Nephron (organoid): ENCODE data around the gene PPAN.

Experiments
- H3K27ac Mint-ChIP-seq, 3 experiments: 2 replicates each; pipeline ENCODE4 v1.8.0; 2020; ENCODE audit warnings: mixed read lengths in 3 of 3, mild to moderate bottlenecking in 2 of 3, moderate library complexity in 1 of 3
- H3K27me3 Mint-ChIP-seq: 2 replicates; pipeline ENCODE4 v1.8.0; 2021; ENCODE audit warnings: low read depth, mild to moderate bottlenecking, moderate library complexity, mixed read lengths
- H3K36me3 Mint-ChIP-seq: 2 replicates; pipeline ENCODE4 v1.8.0; 2020; ENCODE audit warnings: low read depth, mixed read lengths
- H3K4me1 Mint-ChIP-seq: 2 replicates; pipeline ENCODE4 v1.8.0; 2020; ENCODE audit warnings: mixed read lengths
- H3K4me3 Mint-ChIP-seq, 3 experiments: 2 replicates each; pipeline ENCODE4 v1.8.0; 2020; ENCODE audit warnings: mild to moderate bottlenecking in 3 of 3, mixed read lengths in 3 of 3, moderate library complexity in 2 of 3
- H3K9me3 Mint-ChIP-seq: 2 replicates; pipeline ENCODE4 v1.8.0; 2020; ENCODE audit warnings: mixed read lengths
- CTCF ChIP-seq, 3 experiments: fragments of 200-600 bp; sonication (generic); IDR thresholded peaks; one replicate each; pipeline ENCODE4 v1.5.0; 2021; ENCODE audit warnings: antibody characterized with exemption in 3 of 3; ENCODE audit not compliant: unreplicated experiment in 3 of 3

The PPAN gene

GRCh38 chr19:10137751-10138682 is 31.9 kb downstream of the PPAN start:
- Mint-ChIP-seq H3K27me3 (no peaks in the 10 kb centered on the region), H3K4me3 (no peak overlapping the region), H3K27ac (no peak overlapping the region), H3K36me3 (peaks cover 30% of the 10 kb centered on the region), H3K4me1 (no peaks in the 10 kb centered on the region), H3K9me3 (no peaks in the 10 kb centered on the region)
- TF ChIP-seq CTCF (IDR thresholded peaks at IDR 0.05; ENCODE audit: unreplicated experiment in 3 of 3): no peak

GRCh38 chr19:10138879-10139795 is 33.0 kb downstream of the PPAN start:
- no peak overlapping the region for H3K4me3 Mint-ChIP-seq
- H3K27me3 Mint-ChIP-seq: no peaks in the 10 kb centered on the region
- no peaks in the 10 kb centered on the region for H3K9me3 Mint-ChIP-seq
- H3K36me3 Mint-ChIP-seq: peaks cover 25% of the 10 kb centered on the region
- no peak overlapping the region for H3K27ac Mint-ChIP-seq
- TF ChIP-seq CTCF (IDR thresholded peaks at IDR 0.05; ENCODE audit: unreplicated experiment in 3 of 3): no peak
- H3K4me1 Mint-ChIP-seq: no peaks in the 10 kb centered on the region

- Mint-ChIP-seq H3K4me1 (no peaks in the 10 kb centered on the region), H3K27ac (no peak overlapping the region), H3K4me3 (no peak overlapping the region), H3K9me3 (no peaks in the 10 kb centered on the region), H3K36me3 (peaks cover 30% of the 10 kb centered on the region), H3K27me3 (no peaks in the 10 kb centered on the region)
- no peak for TF ChIP-seq CTCF (IDR thresholded peaks at IDR 0.05; ENCODE audit: unreplicated experiment in 3 of 3)
Observed at GRCh38 chr19:10139952-10140351, 33.8 kb downstream of the PPAN start.

- no peak for TF ChIP-seq CTCF (IDR thresholded peaks at IDR 0.05; ENCODE audit: unreplicated experiment in 3 of 3)
- no peaks in the 10 kb centered on the region for H3K9me3 Mint-ChIP-seq
- H3K4me1 Mint-ChIP-seq: no peaks in the 10 kb centered on the region
- no peaks in the 10 kb centered on the region for H3K27me3 Mint-ChIP-seq
- H3K36me3 Mint-ChIP-seq: peaks cover 43% of the 10 kb centered on the region
- no peak overlapping the region for H3K4me3 Mint-ChIP-seq
- no peak overlapping the region for H3K27ac Mint-ChIP-seq
Observed at GRCh38 chr19:10141479-10141878, 35.3 kb downstream of the PPAN start.

- Mint-ChIP-seq H3K27ac (no peak overlapping the region), H3K4me1 (no peaks in the 10 kb centered on the region), H3K9me3 (no peaks in the 10 kb centered on the region), H3K27me3 (no peaks in the 10 kb centered on the region), H3K36me3 (peaks cover 45% of the 10 kb centered on the region), H3K4me3 (no peak overlapping the region)
- no peak for TF ChIP-seq CTCF (IDR thresholded peaks at IDR 0.05; ENCODE audit: unreplicated experiment in 3 of 3)
Observed at GRCh38 chr19:10141973-10142372, 35.8 kb downstream of the PPAN start.
